IgD-negative memory B cell (primary cell): ENCODE results near the gene RTN4. TPM values are rescaled to one million over a fixed set of nuclear protein-coding genes. Genes with fewer than 3 reads are reported as not detected.
"Not testable (repeated sequence)": the region's sequence is repeated elsewhere in the genome, so short reads cannot be mapped to it uniquely, and the experiment has no call there.

Experiments used
- H3K27ac Mint-ChIP-seq, 3 donors: one replicate each; pipeline ENCODE4 v1.8.0; 2020 to 2022; ENCODE audit warnings: mild to moderate bottlenecking in 3 of 3, mixed read lengths in 3 of 3, moderate library complexity in 1 of 3
- H3K27me3 Mint-ChIP-seq: one replicate; pipeline ENCODE4 v1.8.0; 2021; ENCODE audit warnings: mixed read lengths
- H3K36me3 Mint-ChIP-seq: one replicate; pipeline ENCODE4 v1.8.0; 2020; ENCODE audit warnings: mild to moderate bottlenecking, mixed read lengths
- H3K4me1 Mint-ChIP-seq, 3 donors: one replicate each; pipeline ENCODE4 v1.8.0; 2020 to 2022; ENCODE audit warnings: mixed read lengths in 3 of 3, mild to moderate bottlenecking in 1 of 3
- H3K4me3 Mint-ChIP-seq, 4 donors: one replicate each; pipeline ENCODE4 v1.8.0; 2020 to 2022; ENCODE audit warnings: mild to moderate bottlenecking in 4 of 4, mixed read lengths in 4 of 4, moderate library complexity in 3 of 4
- H3K9me3 Mint-ChIP-seq, 3 donors: one replicate each; pipeline ENCODE4 v1.8.0; 2020 to 2021; ENCODE audit warnings: mixed read lengths in 3 of 3, mild to moderate bottlenecking in 1 of 3
- polyA plus RNA-seq: library from polyadenylated mRNA; unstranded; fragments of 300-500 nt; fragmentation: Illumina TruSeq; gene quantifications from one replicate; pipeline ENCODE4 v1.2.3, GENCODE V29; 2021

The RTN4 gene
- polyA plus RNA-seq, 1 donor from 2014 or later = 50.9 TPM

- Mint-ChIP-seq H3K9me3 (peaks cover under 1 to 3% (median 1%) of the 10 kb centered on the region in 3 donors), H3K4me3 (no peak overlapping the region), H3K27ac (no peak overlapping the region), H3K4me1 (peaks cover 2 to 3% (median 2%) of the 10 kb centered on the region in 3 donors), H3K36me3 (peaks cover 2% of the 10 kb centered on the region), H3K27me3 (no peaks in the 10 kb centered on the region)
Measured at GRCh38 chr2:55085113-55086040, 35.1 kb upstream of the RTN4 start.

- Mint-ChIP-seq H3K4me1 (peaks cover 2 to 3% (median 2%) of the 10 kb centered on the region in 3 donors), H3K4me3 (no peak overlapping the region), H3K27me3 (no peaks in the 10 kb centered on the region), H3K9me3 (peaks cover 2 to 7% (median 2%) of the 10 kb centered on the region in 3 donors), H3K36me3 (peaks cover 2% of the 10 kb centered on the region), H3K27ac (no peak overlapping the region)
Measured at GRCh38 chr2:55084641-55085040, 34.4 kb upstream of the RTN4 start.

- H3K27me3 Mint-ChIP-seq = peaks cover 2% of the 10 kb centered on the region
- no peak overlapping the region for H3K27ac Mint-ChIP-seq
- H3K9me3 Mint-ChIP-seq = peaks cover 2 to 7% (median 4%) of the 10 kb centered on the region in 3 donors
- peaks cover 0 to 3% (median 2%) of the 10 kb centered on the region in 3 donors for H3K4me1 Mint-ChIP-seq
- no peak overlapping the region for H3K4me3 Mint-ChIP-seq
- peaks cover 2% of the 10 kb centered on the region for H3K36me3 Mint-ChIP-seq
Measured at GRCh38 chr2:55080204-55080738, 30.0 kb upstream of the RTN4 start.

GRCh38 chr2:55078956-55079355 is 28.7 kb upstream of the RTN4 start:
- H3K9me3 Mint-ChIP-seq = peaks cover 2 to 7% (median 7%) of the 10 kb centered on the region in 3 donors
- no peak overlapping the region for H3K4me3 Mint-ChIP-seq
- peaks cover 2 to 3% (median 3%) of the 10 kb centered on the region in 3 donors for H3K4me1 Mint-ChIP-seq
- H3K27ac Mint-ChIP-seq = no peak overlapping the region
- H3K36me3 Mint-ChIP-seq = peaks cover 2% of the 10 kb centered on the region
- peaks cover 2% of the 10 kb centered on the region for H3K27me3 Mint-ChIP-seq

GRCh38 chr2:55076721-55077120 is 26.5 kb upstream of the RTN4 start:
- Mint-ChIP-seq H3K9me3 (peaks cover 2 to 7% (median 7%) of the 10 kb centered on the region in 3 donors), H3K36me3 (no peaks in the 10 kb centered on the region), H3K4me3 (no peak overlapping the region), H3K27ac (no peak overlapping the region), H3K4me1 (peaks cover 0 to 3% (median 0%) of the 10 kb centered on the region in 3 donors), H3K27me3 (peaks cover 2% of the 10 kb centered on the region)

GRCh38 chr2:55076019-55076418 is 25.8 kb upstream of the RTN4 start:
- not testable (repeated sequence) for H3K9me3 Mint-ChIP-seq, H3K4me1 Mint-ChIP-seq, H3K27ac Mint-ChIP-seq, H3K36me3 Mint-ChIP-seq, H3K27me3 Mint-ChIP-seq
- peak overlapping the region in 1 of 4 donors; percentile 23 for H3K4me3 Mint-ChIP-seq

- Mint-ChIP-seq H3K4me1 (peaks cover 0 to 3% (median 0%) of the 10 kb centered on the region in 3 donors), H3K27ac (peak overlapping the region in 1 of 3 donors; percentile 64), H3K9me3 (peaks cover 0 to 5% (median 0%) of the 10 kb centered on the region in 3 donors), H3K36me3 (no peaks in the 10 kb centered on the region), H3K27me3 (peaks cover 2% of the 10 kb centered on the region), H3K4me3 (no peak overlapping the region)
Measured at GRCh38 chr2:55073000-55073983, 23.0 kb upstream of the RTN4 start.

GRCh38 chr2:55063713-55064323 is 13.6 kb upstream of the RTN4 start:
- Mint-ChIP-seq H3K9me3 (peaks cover 0 to 2% (median 0%) of the 10 kb centered on the region in 3 donors), H3K27ac (no peak overlapping the region), H3K27me3 (no peaks in the 10 kb centered on the region), H3K4me1 (peaks cover 0 to 2% (median 0%) of the 10 kb centered on the region in 3 donors), H3K4me3 (no peak overlapping the region), H3K36me3 (no peaks in the 10 kb centered on the region)

- Mint-ChIP-seq H3K9me3 (peaks cover 0 to 2% (median 0%) of the 10 kb centered on the region in 3 donors), H3K27me3 (no peaks in the 10 kb centered on the region), H3K4me1 (peaks cover 0 to 2% (median 0%) of the 10 kb centered on the region in 3 donors), H3K36me3 (no peaks in the 10 kb centered on the region), H3K27ac (peak overlapping the region in 1 of 3 donors; percentile 16), H3K4me3 (no peak overlapping the region)
Measured at GRCh38 chr2:55063226-55063625, 13.0 kb upstream of the RTN4 start.

GRCh38 chr2:55062754-55063153 is 12.5 kb upstream of the RTN4 start:
- Mint-ChIP-seq H3K9me3 (peaks cover 0 to 2% (median 0%) of the 10 kb centered on the region in 3 donors), H3K4me1 (peaks cover 0 to 2% (median 0%) of the 10 kb centered on the region in 3 donors), H3K36me3 (no peaks in the 10 kb centered on the region), H3K4me3 (no peak overlapping the region), H3K27ac (no peak overlapping the region), H3K27me3 (no peaks in the 10 kb centered on the region)

GRCh38 chr2:55061523-55062344 is 11.5 kb upstream of the RTN4 start:
- Mint-ChIP-seq H3K27me3 (no peaks in the 10 kb centered on the region), H3K9me3 (peaks cover 0 to 2% (median 0%) of the 10 kb centered on the region in 3 donors), H3K4me3 (no peak overlapping the region), H3K4me1 (peaks cover 0 to 2% (median 0%) of the 10 kb centered on the region in 3 donors), H3K36me3 (no peaks in the 10 kb centered on the region), H3K27ac (peak overlapping the region in 1 of 3 donors; percentile 47)

- peaks cover 0 to 2% (median 0%) of the 10 kb centered on the region in 3 donors for H3K9me3 Mint-ChIP-seq
- H3K27ac Mint-ChIP-seq = no peak overlapping the region
- H3K36me3 Mint-ChIP-seq = no peaks in the 10 kb centered on the region
- H3K27me3 Mint-ChIP-seq = no peaks in the 10 kb centered on the region
- peaks cover 9 to 12% (median 12%) of the 10 kb centered on the region in 3 donors for H3K4me1 Mint-ChIP-seq
- H3K4me3 Mint-ChIP-seq = no peak overlapping the region
Measured at GRCh38 chr2:55059793-55060192, 9.5 kb upstream of the RTN4 start.

GRCh38 chr2:55057474-55057873 is 7.2 kb upstream of the RTN4 start:
- H3K4me1 Mint-ChIP-seq = peaks cover 20 to 26% (median 22%) of the 10 kb centered on the region in 3 donors
- no peak overlapping the region for H3K27ac Mint-ChIP-seq
- peaks cover 2% of the 10 kb centered on the region for H3K36me3 Mint-ChIP-seq
- no peaks in the 10 kb centered on the region for H3K9me3 Mint-ChIP-seq
- no peaks in the 10 kb centered on the region for H3K27me3 Mint-ChIP-seq
- no peak overlapping the region for H3K4me3 Mint-ChIP-seq
